HG03432 (cell line): Measurements from ENCODE around the gene ARHGEF7.

ENCODE experiments used
- ATAC-seq: cut with Tn5 transposase; IDR thresholded peaks from one replicate; pipeline ENCODE4 v1.9.1; 2021; ENCODE audit warnings: mild to moderate bottlenecking, moderate library complexity; ENCODE audit not compliant: unreplicated experiment

ARHGEF7 gene

DNA sequence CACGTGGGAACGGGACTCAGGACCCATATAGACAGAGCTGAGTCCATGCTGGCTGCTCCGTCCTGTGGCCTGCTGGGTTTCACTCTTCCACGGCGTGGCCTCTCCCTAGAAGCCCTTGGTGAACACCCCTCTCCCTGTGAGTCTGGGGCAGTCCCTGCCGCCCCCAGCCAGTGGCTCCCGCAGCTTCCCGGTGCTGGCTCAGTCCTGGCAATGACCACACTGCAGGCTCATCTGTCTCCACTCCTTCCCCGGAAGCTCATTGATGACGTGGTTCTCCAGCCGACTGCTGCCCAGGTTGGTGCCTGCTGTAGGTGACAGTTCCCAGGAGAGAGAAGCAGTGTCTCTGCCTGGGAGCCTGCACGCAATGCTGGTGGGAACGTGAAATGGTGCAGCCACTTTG is 203.3 kb downstream of the ARHGEF7 start:
- ATAC-seq = no peak

DNA sequence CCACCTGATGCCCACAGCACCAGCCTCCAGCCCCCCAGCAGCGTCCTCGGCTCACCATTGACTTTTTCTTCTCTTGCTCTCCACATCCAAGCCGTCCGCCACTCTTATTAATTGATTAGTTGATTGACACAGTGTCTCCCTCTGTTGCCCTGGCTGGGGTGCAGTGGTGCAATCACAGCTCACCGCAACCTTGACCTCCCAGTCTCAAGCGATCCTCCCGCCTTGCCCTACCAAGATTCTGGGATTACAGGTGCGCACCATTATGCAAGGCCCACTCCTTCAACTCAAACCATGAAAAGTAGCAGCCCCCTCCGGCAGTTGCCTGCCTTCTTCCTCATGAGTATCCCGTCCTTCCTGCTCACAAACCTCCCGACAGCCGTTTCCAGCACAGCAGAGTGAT is 204.4 kb downstream of the ARHGEF7 start:
- no peak for ATAC-seq

DNA sequence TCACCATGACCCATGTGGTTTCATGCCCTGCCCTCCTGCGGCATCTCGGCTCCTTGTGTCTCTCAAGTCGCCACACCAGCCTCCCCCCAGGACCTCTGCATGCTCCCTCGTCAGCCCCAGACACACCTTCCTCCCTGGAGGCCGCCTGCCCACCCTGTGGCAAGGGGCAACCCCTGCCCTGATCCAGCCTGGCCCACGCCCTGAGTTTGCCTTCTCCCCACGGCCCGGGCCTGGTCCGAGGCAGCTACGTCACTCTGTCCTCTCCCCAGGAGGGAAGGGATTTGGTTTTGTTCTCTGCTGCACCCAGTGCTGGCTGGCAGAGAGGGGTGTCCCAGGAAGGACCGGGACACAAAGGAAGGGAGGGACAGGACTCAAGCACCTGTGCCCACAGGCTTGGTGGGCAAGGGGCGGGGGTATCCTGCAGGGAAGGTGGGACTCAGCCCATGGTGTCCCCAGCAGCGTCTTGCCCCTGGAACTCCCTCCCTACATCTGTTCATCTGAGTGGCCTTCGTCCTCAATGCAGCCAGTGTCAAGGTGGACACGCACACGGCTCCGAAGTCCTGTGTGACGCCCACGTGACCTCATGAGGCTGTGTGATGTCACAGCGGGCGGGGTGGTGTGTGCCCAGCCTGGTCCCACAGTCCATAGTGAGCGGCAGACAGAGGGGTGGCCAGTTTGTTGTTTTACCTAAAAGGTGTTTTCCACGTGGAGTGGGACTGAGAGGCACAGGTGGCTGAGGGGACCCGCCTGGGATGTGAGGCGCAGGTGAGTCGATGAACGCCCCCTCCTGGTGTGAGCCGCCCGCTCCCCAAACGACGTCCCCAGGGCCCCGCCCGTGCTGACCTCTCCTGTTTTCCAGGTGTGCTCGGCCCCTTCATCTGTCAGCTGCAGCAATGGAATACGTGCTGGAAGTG is 205.1 kb downstream of the ARHGEF7 start, which contains the start of gene TEX29:
Gene TEX29 (plus strand): TSS at position 645 of the 914 bp plus-strand sequence. CDS start 249 bp downstream, at position 894.
- ATAC-seq = no peak

DNA sequence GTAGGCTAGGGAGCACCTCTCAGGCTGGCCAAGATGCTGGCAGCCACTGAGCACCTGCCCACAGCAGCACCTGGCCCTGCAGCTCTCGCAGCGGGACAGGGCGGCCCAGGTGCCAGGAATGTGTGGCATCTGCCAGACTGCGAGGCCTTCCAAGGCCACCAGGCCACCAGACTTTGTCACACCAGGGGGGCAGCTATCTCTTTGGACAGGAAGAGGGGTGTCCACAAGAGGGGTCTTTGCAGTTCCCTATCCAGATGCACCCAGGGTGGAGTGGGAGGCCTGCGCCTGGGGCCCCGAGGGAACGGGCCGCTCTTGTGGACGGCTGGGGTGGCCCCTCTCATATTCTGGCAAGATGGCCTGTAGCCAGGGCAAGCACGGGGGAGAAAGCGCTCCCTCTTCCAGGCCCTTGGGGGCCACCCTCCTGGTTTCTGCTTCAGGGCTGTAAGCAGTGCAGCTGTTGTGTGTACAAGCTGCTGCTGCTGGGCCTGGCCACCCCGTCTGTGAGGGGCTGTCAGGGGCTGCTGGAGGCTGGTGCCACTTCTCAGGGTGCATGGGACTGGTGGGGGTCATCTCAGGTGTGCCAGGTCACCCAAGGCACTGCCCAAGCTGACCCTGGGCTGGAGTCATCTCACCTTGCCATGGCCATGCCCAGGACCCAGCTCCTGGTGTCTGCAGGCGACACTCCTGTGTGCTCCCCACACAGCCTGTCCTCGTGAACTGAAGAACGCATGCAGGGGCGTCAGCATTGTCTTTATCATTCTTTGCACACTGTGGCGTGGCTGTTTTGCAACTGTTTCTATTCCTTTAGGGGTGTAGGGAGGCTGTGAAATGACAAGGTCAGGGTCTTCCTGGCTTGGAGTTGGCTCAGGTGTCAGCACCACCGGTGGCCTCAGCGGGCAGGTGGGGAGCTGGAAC is 207.1 kb downstream of the ARHGEF7 start:
- ATAC-seq = no peak

DNA sequence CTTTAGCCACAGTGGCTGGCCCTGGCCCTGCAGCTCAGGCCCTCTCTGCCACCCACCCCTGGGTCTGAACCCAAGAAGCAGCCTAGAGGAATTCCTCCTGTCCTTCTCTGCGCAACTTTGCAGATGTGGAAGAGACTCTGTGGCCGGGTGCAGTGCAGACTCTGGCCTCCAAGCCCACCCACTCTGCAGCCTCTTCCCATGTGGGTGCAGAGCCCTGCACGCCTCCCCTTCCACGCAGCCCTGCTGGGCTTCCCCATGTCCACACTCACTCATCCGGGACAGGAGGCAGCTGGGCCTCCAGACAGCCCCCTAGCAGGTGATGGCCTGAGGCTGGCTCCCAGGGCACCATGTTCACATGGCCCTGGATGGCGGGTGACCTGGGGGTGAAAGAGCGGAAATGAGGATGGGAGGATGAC is 207.8 kb downstream of the ARHGEF7 start:
- ATAC-seq = no peak

DNA sequence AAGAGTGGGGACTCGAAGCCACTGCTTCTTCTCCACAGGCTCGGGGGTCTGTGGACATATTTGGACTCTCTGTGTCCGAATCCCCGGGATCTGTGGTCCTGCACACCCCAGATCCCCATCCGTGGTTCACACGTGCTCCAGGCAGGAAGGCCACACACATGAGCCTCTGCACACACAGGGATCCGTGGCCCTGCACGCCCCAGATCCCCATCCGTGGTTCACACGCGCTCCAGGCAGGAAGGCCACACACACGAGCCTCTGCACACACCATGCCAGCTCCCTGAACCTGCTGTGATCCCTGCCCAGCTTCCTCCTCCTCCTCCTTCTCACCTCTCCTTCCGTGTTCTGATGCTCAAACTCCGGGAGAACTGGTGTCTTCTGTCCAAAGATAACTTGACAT is 208.4 kb downstream of the ARHGEF7 start:
- ATAC-seq = no peak

DNA sequence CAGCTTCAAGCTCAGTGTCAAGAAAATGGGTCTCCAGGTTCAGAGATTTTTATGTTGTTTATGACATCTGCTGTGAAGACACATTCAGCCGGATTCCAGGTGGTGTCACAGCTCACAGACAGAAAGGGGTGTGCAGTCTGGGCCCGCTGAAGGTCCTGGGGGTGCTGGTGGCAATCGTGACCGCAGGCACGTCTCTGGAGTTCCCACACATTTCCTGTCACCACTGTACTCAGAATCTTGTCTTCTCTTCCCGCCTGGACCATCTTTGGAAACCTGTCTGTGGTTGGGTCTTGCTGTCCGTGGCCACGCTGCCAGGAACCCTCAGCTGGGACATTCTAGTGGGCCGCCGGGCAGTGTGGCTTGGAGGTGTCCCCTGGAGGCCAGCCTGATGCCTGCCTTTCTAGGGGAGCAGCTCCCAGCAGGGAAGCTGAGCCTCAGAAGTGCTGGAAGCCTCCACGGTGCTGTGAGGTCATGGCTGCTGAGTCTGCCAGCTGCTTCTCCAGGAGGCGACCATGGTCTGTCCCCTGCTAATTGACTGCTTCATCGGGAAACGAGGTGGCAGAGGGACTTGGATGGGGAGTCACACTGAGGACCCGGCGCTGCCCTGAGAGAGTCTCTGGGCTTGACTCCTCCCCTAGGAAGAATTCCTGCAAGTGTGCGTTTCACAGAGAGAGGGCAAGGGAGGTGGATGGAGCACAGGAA is 209.0 kb downstream of the ARHGEF7 start:
- ATAC-seq = no peak

DNA sequence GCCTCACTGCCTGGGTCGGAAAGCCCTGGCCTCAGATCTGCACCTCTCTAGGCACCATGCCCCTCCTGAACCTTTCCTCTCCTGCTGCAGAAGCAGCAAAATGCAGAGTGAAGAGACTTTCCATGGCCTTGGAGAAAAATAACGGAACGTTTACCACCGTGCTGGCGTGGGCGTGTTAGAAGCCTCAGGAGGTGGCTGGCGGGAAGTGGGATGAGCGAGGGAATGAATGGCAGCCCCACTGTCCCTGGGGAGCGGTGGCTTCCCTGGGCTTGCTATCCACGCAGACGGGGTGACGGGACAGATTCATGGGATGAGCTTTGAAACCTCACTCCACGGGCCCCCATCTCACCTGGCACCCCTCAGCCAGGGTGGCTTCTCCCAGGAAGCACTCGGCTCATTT is 209.6 kb downstream of the ARHGEF7 start:
- no peak for ATAC-seq

DNA sequence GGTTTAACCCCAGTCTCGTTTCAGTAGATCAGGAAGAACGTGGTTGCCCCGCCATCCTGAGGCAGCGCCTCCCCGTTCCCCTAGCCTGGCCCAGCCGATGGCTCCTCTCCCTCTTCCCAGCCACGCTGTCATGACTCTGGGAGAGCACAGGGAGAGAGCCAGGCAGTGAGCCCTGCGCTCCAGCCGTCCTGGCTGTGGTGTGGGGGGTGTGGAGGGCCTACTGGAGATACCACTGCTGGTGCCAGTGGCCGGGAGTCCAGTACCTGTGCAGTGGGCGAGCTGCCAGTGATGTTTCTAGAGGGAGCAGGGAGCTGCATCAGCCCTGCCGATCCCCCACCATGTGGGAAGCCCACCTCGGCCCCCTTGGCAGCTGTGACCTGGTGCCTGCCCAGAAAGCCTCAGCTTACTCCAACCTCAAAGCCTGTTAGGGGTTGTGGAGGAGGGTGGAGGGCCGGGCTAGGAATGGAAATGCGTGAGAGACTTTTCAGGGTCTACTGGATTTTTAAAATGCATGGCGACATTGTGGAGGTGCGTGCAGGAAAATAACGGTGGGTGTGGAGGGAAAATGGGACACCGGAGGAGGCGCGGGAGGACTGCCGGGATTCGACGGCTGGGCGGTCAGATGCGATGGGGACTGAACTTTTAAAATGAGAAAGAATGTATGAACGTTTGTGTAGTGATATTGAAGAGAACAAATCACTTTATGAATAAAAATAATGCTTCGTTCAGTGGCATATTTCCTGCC is 210.2 kb downstream of the ARHGEF7 start:
- no peak for ATAC-seq

DNA sequence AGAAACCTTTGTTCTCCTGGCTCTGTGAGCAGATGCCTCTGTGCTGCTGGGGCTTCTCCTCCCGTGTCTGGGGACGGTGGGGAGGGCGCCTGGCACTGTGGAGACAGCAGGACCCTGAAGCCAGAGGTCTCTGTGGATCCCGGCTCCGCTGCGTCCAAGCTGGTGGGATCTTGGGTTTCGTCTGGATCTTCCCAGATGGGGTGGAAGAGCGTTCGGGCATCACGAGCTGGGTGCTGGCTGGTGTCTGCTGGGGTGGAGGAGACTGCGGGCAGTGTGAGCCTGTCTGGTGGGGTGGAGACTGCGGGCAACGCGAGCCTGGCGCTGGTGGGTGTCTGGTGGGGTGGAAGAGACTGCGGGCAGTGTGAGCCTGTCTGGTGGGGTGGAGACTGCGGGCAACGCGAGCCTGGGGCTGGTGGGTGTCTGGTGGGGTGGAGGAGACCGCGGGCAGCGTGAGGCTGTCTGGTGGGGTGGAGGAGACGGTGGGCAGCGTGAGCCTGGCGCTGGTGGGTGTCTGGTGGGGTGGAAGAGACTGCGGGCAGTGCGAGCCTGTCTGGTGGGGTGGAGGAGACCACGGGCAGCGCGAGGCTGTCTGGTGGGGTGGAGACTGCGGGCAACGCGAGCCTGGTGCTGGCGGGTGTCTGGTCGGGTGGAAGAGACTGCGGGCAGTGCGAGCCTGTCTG is 211.0 kb downstream of the ARHGEF7 start:
- no peak for ATAC-seq

DNA sequence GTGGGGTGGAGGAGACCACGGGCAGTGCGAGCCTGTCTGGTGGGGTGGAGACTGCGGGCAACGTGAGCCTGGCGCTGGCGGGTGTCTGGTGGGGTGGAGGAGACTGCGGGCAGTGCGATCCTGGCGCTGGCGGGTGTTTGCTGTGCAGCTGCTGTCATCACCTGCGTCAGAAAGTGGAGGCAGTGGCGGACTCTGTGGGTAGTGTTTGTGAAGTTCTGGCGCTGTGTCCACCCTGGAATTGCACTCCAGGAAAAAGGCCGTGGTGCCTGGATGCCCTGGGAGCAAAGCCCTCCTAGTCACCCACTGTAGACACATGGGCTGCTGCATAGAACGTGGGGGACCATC is 211.5 kb downstream of the ARHGEF7 start:
- no peak for ATAC-seq

DNA sequence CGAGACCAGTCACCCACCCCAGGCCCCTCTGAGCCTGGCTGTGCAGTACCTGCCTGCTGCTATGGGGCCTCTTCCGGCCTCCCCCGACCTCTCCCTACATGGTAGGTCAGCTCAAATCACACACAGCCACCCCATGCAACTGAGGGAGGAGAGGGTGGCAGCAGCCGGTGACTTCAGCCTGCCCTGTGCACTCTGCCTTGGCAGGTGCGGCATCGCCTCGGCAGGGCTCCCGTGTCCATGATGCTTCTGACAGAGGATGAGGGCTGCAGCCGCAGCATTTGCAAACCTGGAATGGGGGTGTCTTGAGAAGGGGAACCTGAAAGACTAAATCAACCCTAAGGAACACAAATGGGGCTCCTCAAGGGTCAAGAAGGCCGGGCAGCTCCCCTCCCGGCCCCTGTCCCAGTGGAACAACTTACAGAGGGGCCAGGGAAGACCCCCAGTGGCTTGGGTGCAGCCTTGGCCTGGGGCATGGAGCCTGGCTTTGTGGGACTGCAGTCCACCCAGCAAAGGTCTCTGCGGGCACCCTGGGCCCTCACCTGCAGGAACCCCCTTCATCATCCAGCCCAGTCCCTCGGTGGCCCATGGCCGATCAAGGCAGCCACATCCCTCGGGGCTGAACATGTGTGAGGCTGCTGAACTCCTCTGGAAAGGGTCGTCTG is 212.0 kb downstream of the ARHGEF7 start:
- no peak for ATAC-seq

DNA sequence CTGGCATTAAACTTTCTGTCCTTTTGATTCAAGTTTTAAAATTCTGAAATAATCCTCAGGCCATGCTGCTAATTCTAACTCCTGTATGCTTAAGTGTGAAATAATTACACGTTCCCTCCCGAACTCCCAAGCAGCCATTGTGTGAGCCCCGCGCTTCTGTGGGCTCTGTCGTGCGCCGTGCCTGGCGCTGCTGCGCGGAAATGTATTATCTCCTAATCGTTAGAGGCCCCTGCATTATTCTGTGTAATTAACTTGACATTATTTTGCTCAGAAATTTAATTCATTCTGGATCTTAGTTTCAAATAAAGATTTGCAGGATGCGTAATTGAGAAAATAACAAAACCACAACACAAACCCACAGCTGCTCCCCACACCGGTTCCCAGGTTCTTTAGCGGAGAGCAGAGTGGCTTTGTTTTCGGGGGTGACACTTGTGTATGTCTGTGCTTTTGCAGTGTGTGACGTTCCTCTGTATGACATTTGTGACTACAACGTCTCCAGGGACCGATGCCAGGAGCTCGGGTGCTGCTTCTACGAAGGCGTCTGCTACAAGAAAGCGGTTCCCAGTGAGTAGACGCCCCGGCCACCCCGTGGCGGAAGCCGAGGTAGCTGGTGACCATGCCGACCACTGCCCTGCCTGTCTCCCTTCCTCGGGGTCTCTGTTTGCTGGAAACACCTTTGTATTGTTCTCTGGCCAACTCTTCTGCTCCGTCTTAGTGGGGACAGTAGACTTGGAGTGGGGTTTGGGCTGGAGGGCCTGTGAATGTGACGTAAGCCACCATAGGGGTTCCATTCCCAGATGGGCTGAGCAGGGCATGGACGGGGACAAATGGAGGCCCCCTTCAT is 212.8 kb downstream of the ARHGEF7 start:
- ATAC-seq = no peak

DNA sequence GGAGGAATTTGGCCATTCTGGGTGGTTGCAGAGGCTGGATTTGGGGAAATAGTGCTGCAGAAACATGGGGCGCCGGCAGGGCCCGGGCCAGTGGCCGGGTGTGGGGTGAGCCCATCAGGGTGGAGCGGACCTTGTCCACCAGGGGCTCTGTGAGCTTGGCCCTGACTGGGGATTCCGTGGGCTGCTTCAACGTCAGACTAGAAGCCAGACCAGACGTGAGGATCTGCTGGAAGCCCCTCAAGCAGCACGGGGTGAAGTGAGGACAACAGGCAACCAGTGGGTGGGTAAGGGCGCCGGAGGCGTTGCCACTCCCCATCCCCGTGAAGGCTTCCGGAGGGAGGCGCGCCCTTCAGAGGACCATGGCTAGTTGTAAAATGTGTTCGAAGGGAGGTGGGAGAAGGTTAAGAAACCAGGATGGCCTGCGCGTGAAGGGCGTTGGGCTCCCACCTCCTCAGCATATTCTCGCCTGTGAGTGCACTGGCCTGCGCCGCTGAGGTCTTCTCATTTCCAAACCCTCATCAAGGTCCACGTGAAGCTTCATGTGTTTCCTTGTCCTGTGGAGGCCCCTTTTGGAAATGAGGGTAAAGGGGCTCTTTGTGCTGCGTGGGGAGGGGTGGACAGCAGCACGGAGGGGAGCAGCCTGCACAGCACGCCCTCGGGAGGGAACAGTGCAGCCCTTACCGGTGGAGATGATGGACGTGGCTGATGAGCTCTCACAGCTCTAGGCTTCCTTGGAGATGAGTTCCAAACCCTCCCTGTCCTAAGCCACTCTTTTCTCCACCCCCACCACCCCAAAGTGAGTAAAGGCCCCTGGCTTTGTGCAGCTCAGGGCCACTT is 213.7 kb downstream of the ARHGEF7 start:
- no peak for ATAC-seq

DNA sequence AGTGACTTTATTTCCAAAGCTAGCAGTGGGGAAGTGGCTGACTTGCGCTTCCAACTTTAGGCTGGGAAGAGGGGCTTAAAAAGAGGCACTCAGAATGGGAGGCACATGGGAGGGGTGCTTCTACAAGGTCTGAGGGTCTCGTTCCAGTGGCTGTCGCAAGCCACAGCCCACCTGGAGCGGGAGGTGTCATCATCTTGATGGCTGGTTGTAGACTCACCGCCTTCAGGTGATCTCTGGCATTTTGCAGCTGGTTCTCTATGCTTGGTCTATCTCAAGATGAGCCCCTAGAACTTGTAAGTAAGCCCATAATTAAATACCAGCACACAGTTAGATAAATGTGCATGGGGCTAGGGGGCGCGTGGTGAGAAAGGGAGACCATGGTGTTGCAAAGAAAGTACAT is 214.5 kb downstream of the ARHGEF7 start:
- ATAC-seq = no peak

DNA sequence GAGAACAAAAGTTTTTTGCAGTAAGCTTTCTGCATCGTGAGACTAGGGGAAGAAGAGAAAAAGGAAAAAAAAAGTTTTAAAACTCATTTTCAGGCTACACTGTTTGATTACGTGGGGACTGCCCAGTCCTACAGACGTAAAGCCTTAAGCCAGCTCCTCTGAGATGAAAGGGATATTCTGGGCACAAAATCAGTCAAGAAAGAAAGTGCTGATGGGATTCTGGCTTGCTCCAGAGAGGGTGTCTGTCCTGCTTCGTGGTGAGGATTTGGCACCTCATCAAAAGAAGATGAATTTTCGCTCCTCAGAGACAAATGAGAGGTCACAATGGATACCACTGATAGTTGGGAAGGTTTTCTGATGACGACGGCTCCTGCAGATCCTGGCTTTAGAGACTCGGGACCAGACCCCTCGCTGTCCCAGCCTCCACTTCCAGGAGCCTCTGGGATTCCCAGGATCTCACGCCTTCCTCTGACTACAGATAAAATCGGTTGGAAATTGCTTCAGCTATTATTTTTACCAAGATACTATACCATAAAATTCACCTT is 215.0 kb downstream of the ARHGEF7 start:
- ATAC-seq = no peak

DNA sequence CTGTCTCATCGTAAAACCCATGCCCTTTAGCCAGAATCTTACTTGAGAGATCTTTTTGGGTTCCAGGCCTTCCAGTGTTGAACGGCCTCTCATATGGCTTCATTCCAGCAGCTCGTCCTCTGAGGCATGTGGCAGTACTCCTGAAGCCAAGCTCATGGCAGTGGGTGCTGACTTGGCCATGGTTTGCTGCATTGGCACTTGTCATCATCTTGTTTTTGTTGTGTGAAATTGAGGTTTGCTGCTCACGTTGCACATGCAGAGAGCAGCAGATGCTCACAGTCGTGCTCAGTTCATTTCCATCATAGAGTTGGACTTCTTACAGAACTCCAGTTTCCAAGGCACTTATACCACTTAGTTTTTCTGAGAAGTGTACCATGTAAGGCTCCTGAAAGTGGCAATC is 220.2 kb downstream of the ARHGEF7 start:
- ATAC-seq = no peak
